ENCODE measurements around the gene PYGM. TPM values are rescaled to one million over a fixed set of nuclear protein-coding genes. Genes with fewer than 3 reads are reported as not detected.

PYGM gene
- total and polyA plus RNA-seq, 2 experiments from 2014 or later = 1.5 to 3.9 TPM

- Mint-ChIP-seq H3K4me3 (no peak overlapping the region), H3K27me3 (ENCODE audit: insufficient read depth, low read depth, poor library complexity) (peaks cover 19% of the 10 kb centered on the region), H3K27ac (no peak overlapping the region), H3K4me1 (peaks cover 14% of the 10 kb centered on the region), H3K36me3 (ENCODE audit: low read depth) (0 out of 3 replicates have a peak, but pooled peaks cover 3% of the 10 kb centered on the region), H3K9me3 (no peaks in the 10 kb centered on the region; the same call in 2 of the 3 replicates)
- no peak overlapping the region for H2AFZ ChIP-seq
- DNase-seq (ENCODE audit: low spot score) (no peak), ATAC-seq (no peak)
- no peak overlapping the region for H3K4me2 ChIP-seq
- no peaks in the 10 kb centered on the region; the same call in 1 of the 2 replicates for H3K4me1 ChIP-seq (ENCODE audit: insufficient read depth)
- no peaks in the 10 kb centered on the region for H3K9me2 ChIP-seq (ENCODE audit: insufficient read depth)
- H3F3A ChIP-seq (replicated peaks; ENCODE audit: low read depth) = peaks cover 3% of the 10 kb centered on the region
- TF ChIP-seq STAT1 (IDR thresholded peaks at IDR 0.05; ENCODE audit: unreplicated experiment) (no peak), CREB1 (CRISPR knock-in tag; IDR thresholded peaks at IDR 0.05; ENCODE audit: low read depth) (no peak), POLR2AphosphoS5 (IDR thresholded peaks at IDR 0.05; ENCODE audit: low read depth) (no peak), ZNF114 (CRISPR knock-in tag; IDR thresholded peaks at IDR 0.05) (no peak), EZH2 (IDR thresholded peaks at IDR 0.05; ENCODE audit: low read depth, unreplicated experiment) (no peak), ZNF331 (CRISPR knock-in tag; IDR thresholded peaks at IDR 0.05; ENCODE audit: low read depth) (no peak), ETS1 (IDR thresholded peaks at IDR 0.05) (no peak), CTCF (conservative IDR thresholded peaks at IDR 0.05; ENCODE audit: low read depth in 2 of 2) (no peak)
- TF ChIP-seq, protein P1, sequence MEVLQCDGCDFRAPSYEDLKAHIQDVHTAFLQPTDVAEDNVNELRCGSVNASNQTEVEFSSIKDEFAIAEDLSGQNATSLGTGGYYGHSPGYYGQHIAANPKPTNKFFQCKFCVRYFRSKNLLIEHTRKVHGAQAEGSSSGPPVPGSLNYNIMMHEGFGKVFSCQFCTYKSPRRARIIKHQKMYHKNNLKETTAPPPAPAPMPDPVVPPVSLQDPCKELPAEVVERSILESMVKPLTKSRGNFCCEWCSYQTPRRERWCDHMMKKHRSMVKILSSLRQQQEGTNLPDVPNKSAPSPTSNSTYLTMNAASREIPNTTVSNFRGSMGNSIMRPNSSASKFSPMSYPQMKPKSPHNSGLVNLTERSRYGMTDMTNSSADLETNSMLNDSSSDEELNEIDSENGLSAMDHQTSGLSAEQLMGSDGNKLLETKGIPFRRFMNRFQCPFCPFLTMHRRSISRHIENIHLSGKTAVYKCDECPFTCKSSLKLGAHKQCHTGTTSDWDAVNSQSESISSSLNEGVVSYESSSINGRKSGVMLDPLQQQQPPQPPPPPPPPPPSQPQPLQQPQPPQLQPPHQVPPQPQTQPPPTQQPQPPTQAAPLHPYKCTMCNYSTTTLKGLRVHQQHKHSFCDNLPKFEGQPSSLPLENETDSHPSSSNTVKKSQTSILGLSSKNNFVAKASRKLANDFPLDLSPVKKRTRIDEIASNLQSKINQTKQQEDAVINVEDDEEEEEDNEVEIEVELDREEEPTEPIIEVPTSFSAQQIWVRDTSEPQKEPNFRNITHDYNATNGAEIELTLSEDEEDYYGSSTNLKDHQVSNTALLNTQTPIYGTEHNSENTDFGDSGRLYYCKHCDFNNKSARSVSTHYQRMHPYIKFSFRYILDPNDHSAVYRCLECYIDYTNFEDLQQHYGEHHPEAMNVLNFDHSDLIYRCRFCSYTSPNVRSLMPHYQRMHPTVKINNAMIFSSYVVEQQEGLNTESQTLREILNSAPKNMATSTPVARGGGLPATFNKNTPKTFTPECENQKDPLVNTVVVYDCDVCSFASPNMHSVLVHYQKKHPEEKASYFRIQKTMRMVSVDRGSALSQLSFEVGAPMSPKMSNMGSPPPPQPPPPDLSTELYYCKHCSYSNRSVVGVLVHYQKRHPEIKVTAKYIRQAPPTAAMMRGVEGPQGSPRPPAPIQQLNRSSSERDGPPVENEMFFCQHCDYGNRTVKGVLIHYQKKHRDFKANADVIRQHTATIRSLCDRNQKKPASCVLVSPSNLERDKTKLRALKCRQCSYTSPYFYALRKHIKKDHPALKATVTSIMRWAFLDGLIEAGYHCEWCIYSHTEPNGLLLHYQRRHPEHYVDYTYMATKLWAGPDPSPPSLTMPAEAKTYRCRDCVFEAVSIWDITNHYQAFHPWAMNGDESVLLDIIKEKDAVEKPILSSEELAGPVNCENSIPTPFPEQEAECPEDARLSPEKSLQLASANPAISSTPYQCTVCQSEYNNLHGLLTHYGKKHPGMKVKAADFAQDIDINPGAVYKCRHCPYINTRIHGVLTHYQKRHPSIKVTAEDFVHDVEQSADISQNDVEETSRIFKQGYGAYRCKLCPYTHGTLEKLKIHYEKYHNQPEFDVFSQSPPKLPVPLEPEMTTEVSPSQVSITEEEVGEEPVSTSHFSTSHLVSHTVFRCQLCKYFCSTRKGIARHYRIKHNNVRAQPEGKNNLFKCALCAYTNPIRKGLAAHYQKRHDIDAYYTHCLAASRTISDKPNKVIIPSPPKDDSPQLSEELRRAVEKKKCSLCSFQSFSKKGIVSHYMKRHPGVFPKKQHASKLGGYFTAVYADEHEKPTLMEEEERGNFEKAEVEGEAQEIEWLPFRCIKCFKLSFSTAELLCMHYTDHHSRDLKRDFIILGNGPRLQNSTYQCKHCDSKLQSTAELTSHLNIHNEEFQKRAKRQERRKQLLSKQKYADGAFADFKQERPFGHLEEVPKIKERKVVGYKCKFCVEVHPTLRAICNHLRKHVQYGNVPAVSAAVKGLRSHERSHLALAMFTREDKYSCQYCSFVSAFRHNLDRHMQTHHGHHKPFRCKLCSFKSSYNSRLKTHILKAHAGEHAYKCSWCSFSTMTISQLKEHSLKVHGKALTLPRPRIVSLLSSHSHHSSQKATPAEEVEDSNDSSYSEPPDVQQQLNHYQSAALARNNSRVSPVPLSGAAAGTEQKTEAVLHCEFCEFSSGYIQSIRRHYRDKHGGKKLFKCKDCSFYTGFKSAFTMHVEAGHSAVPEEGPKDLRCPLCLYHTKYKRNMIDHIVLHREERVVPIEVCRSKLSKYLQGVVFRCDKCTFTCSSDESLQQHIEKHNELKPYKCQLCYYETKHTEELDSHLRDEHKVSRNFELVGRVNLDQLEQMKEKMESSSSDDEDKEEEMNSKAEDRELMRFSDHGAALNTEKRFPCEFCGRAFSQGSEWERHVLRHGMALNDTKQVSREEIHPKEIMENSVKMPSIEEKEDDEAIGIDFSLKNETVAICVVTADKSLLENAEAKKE (CRISPR knock-in tag; IDR thresholded peaks at IDR 0.05) = no peak
- no peak overlapping the region for H3K27ac ChIP-seq (ENCODE audit: low read depth)
- no peak overlapping the region for H3K4me3 ChIP-seq
- H3K79me2 ChIP-seq (replicated peaks; ENCODE audit: insufficient read depth) = no peaks in the 10 kb centered on the region
- H3K36me3 ChIP-seq (ENCODE audit: insufficient read depth) = no peaks in the 10 kb centered on the region
- no peaks in the 10 kb centered on the region for H3K27me3 ChIP-seq (ENCODE audit: insufficient read depth)
- H4K20me1 ChIP-seq (replicated peaks; ENCODE audit: insufficient read depth) = no peaks in the 10 kb centered on the region
Observed at GRCh38 chr11:64751580-64751979, 8.2 kb downstream of the PYGM start.

Measured in GM23338 (cell line).